ENCODE results near the gene TRPV2. TPM values are rescaled to one million over a fixed set of nuclear protein-coding genes. Genes with fewer than 3 reads are reported as not detected.

Gene TRPV2
- total and polyA plus RNA-seq, 7 donors: 1.6 to 10.3 (median 3.9) TPM

DNA sequence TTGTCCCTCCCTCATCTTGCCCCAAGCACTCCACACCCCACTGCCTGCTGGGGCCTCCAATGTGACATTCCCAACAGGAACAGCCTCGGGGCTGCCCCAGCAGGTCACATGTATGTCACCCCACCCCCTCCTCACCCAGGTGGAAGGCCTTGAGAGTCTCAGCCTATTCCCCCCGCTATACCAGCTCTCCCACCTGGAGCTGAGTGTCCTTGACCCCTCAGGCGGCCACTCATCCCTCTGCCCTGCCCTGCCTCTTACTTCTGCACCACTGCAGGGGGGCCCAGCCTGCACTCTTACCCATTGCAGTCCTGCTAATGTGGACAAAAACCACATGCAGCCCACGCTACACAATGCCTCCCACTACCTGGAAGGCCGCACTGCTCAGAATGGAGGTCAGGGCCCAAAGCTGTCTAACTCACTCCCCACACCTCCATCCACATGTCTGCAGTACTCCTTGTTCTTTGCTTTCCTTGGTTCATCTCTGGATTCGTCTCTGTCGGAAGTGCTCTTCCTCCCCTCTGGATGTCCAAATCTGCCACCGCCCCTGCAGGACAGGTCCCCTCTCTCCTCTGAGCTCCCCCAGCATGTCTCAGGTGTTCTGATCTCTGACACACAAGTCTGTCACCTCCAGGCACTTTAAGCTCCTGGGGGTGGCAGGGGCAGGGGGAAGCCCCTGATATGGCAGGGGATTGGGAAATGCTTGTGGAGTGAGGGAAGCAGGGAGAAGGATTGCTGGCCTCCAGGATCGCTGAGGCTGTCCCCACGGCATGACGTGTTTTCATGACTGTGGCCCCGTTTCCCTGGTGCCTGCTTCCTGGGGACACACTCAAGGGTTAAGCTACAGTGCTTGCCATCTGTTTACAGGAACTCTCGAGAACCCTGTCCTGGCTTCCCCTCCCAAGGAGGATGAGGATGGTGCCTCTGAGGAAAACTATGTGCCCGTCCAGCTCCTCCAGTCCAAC is 20.8 kb downstream of the TRPV2 start:
- intact Hi-C loops (cut with DNase I): loop anchor here in 1 of 2 donors (5.0 kb wide), 2 partner anchors 49 to 74 kb away; no protein-coding TSS in a partner anchor
- ATAC-seq: no peak
- WGBS, 3 donors: 63 to 68% (median 68%) methylated on average over 14 of the region's 14 CpGs

GRCh38 chr17:16437083-16437482 is 21.7 kb downstream of the TRPV2 start:
- no peaks in the 10 kb centered on the region for H3K9me3 ChIP-seq
- no peak overlapping the region for H3K27ac ChIP-seq
- TF ChIP-seq, protein P1, sequence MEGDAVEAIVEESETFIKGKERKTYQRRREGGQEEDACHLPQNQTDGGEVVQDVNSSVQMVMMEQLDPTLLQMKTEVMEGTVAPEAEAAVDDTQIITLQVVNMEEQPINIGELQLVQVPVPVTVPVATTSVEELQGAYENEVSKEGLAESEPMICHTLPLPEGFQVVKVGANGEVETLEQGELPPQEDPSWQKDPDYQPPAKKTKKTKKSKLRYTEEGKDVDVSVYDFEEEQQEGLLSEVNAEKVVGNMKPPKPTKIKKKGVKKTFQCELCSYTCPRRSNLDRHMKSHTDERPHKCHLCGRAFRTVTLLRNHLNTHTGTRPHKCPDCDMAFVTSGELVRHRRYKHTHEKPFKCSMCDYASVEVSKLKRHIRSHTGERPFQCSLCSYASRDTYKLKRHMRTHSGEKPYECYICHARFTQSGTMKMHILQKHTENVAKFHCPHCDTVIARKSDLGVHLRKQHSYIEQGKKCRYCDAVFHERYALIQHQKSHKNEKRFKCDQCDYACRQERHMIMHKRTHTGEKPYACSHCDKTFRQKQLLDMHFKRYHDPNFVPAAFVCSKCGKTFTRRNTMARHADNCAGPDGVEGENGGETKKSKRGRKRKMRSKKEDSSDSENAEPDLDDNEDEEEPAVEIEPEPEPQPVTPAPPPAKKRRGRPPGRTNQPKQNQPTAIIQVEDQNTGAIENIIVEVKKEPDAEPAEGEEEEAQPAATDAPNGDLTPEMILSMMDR (IDR thresholded peaks at IDR 0.05): no peak
- H3K4me3 ChIP-seq: no peak overlapping the region
- 52 to 75% (median 64%) methylated on average over 2 of the region's 2 CpGs for WGBS, 3 donors
- H3K4me1 ChIP-seq: peaks cover 22% of the 10 kb centered on the region
- DNase-seq (no peak), ATAC-seq (no peak)
- intact Hi-C loops (cut with DNase I): loop anchor here in 1 of 2 donors (5.0 kb wide), 2 partner anchors 50 to 75 kb away; no protein-coding TSS in a partner anchor
- no peaks in the 10 kb centered on the region for H3K27me3 ChIP-seq (ENCODE audit: insufficient read depth in 3 of 3, low read length in 2 of 3)
- H3K36me3 ChIP-seq (ENCODE audit: insufficient read depth in 1 of 2, low read depth in 1 of 2): peaks cover 0 to 22% of the 10 kb centered on the region in 2 donors

More for the DNA sequence above, 20.8 kb downstream of the TRPV2 start:
- H3K4me3 ChIP-seq: no peak overlapping the region
- no peak overlapping the region for H3K27ac ChIP-seq
- no peak for DNase-seq
- TF ChIP-seq, protein P1 (IDR thresholded peaks at IDR 0.05): no peak
- no peaks in the 10 kb centered on the region for H3K9me3 ChIP-seq
- no peaks in the 10 kb centered on the region for H3K27me3 ChIP-seq (ENCODE audit: insufficient read depth in 3 of 3, low read length in 2 of 3)
- peaks cover 13% of the 10 kb centered on the region for H3K4me1 ChIP-seq
- peaks cover 0 to 13% of the 10 kb centered on the region in 2 donors for H3K36me3 ChIP-seq (ENCODE audit: insufficient read depth in 1 of 2, low read depth in 1 of 2)

DNA sequence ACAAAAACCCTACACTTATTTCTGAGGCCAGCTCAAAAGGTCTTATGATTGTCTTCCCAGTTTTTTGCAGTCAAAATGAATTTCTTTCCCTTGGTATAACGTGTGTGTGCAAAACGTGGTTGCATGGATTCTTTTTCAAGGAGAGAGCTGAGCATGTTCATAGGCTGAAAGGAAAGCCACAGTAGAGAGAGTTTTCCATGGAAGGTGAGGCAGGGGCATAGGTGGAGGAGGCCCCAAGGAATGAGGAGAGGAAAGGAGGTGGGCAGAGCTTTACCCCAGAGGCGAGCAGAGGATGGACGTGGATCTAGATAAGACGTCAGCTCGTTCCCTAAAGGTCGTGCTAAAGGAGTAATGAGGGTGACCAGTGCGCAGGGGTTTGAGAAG is 22.8 kb downstream of the TRPV2 start:
- Histone ChIP-seq H3K9me3 (no peaks in the 10 kb centered on the region), H3K27ac (peak overlapping the region; percentile 94), H3K36me3 (ENCODE audit: insufficient read depth in 1 of 2, low read depth in 1 of 2) (peaks cover 0 to 33% of the 10 kb centered on the region in 2 donors), H3K4me3 (peak overlapping the region; percentile 96), H3K27me3 (ENCODE audit: insufficient read depth in 3 of 3, low read length in 2 of 3) (no peaks in the 10 kb centered on the region), H3K4me1 (peaks cover 31% of the 10 kb centered on the region)
- peak in 1 of 4 donors; percentile 13 for ATAC-seq
- DNase-seq: no peak
- TF ChIP-seq, protein P1 (IDR thresholded peaks at IDR 0.05): no peak
- intact Hi-C loops (cut with DNase I): loop anchor here in 1 of 2 donors (5.0 kb wide), 2 partner anchors 51 to 76 kb away; no protein-coding TSS in a partner anchor
- WGBS, 3 donors: 17 to 21% (median 20%) methylated on average over 8 of the region's 8 CpGs

DNA sequence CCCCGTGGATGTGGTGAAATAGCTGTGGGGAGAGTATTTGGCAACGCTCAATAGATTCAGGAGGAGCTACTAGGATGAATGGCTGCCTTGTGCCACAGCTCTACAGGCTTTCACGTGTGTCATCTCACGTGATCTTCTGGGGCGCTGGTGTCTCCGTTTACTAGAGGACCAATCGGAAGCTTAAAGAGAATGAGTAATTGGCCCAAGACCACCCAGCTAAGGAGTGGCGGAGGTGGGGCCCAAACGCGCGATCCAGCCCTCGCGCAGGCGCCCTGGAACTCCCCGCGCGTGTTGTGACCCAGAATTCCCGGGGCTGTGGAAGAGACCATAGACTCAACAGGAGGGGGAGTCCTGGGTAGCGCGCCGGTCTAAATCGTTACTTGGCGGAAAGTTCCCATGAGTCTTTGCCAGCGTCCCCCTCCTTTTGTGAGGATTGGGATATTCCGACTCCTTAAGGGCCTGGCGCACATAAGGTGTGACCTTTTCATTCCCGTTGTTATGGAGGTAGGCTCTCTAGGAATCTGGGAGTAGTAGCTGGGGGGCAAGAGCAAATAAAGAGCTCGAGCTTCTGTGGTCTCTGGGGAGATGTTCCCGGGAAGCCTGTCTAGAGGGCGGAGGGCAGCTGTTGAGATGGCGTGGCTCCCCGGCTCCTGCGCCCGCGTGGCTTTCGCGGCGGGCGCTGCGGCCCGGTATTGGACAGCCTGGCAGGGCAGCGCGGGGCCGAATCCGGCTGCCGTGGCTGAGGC is 23.4 kb downstream of the TRPV2 start:
- ATAC-seq (peak; percentile 89 to 94 (median 93)), DNase-seq (peak; percentile 94 to 96)
- intact Hi-C loops (cut with DNase I): loop anchor here in 1 of 2 donors (5.0 kb wide), 2 partner anchors 51 to 76 kb away; no protein-coding TSS in a partner anchor
- Histone ChIP-seq H3K4me1 (peaks cover 31% of the 10 kb centered on the region), H3K27ac (peak overlapping the region; percentile 94), H3K4me3 (peak overlapping the region; percentile 96), H3K9me3 (no peaks in the 10 kb centered on the region), H3K27me3 (ENCODE audit: insufficient read depth in 3 of 3, low read length in 2 of 3) (no peaks in the 10 kb centered on the region), H3K36me3 (ENCODE audit: insufficient read depth in 1 of 2, low read depth in 1 of 2) (peaks cover 0 to 38% of the 10 kb centered on the region in 2 donors)
- TF ChIP-seq, protein P1 (IDR thresholded peaks at IDR 0.05): no peak
- WGBS, 3 donors: 0 to 1% (median 0%) methylated on average over 46 of the region's 46 CpGs
